Measurements from ENCODE around the gene WASF1.
"Not testable (repeated sequence)": the region's sequence is repeated elsewhere in the genome, so short reads cannot be mapped to it uniquely, and the experiment has no call there.

The WASF1 gene

GRCh38 chr6:110170081-110170480 lies 9.4 kb downstream of the WASF1 start:
- DNase-seq: no peak

GRCh38 chr6:110158479-110158878 lies 21.0 kb downstream of the WASF1 start:
- DNase-seq: peak; percentile 30

- DNase-seq: no peak
These were observed 31.6 kb downstream of the WASF1 start for GRCh38 chr6:110147870-110148269.

- peak; percentile 7 for DNase-seq
These were observed 38.8 kb downstream of the WASF1 start for GRCh38 chr6:110140650-110141049.

GRCh38 chr6:110139052-110139451 lies 40.4 kb downstream of the WASF1 start:
- no peak for DNase-seq

GRCh38 chr6:110137924-110138887 lies 41.3 kb downstream of the WASF1 start:
- no peak for DNase-seq

- no peak for DNase-seq
These were observed 49.1 kb downstream of the WASF1 start for GRCh38 chr6:110130362-110130761.

GRCh38 chr6:110128418-110128817 lies 51.1 kb downstream of the WASF1 start:
- DNase-seq: no peak

- no peak for DNase-seq
These were observed 54.1 kb downstream of the WASF1 start for GRCh38 chr6:110125361-110125760.

- not testable (repeated sequence) for DNase-seq
These were observed 57.8 kb downstream of the WASF1 start for GRCh38 chr6:110121655-110122054.

- no peak for DNase-seq
These were observed 63.2 kb downstream of the WASF1 start for GRCh38 chr6:110116258-110116657.

GRCh38 chr6:110114004-110114403 lies 65.5 kb downstream of the WASF1 start:
- peak; percentile 14 for DNase-seq

- DNase-seq: no peak
These were observed 74.2 kb downstream of the WASF1 start for GRCh38 chr6:110105296-110105695.

GRCh38 chr6:110103260-110103659 lies 76.2 kb downstream of the WASF1 start:
- DNase-seq: no peak

GRCh38 chr6:110102411-110102810 lies 77.1 kb downstream of the WASF1 start:
- no peak for DNase-seq

GRCh38 chr6:110101885-110102284 lies 77.6 kb downstream of the WASF1 start:
- DNase-seq: no peak

- DNase-seq: peak; percentile 11
These were observed 80.9 kb downstream of the WASF1 start for GRCh38 chr6:110098511-110099116.

- peak; percentile 23 for DNase-seq
These were observed 82.0 kb downstream of the WASF1 start for GRCh38 chr6:110097443-110097842.

- no peak for DNase-seq
These were observed 83.5 kb downstream of the WASF1 start for GRCh38 chr6:110095935-110096334.

GRCh38 chr6:110095101-110095500 lies 84.4 kb downstream of the WASF1 start:
- no peak for DNase-seq

- peak; percentile 16 for DNase-seq
These were observed 85.5 kb downstream of the WASF1 start for GRCh38 chr6:110093981-110094380.

GRCh38 chr6:110090876-110091275 lies 88.6 kb downstream of the WASF1 start:
- no peak for DNase-seq

- DNase-seq: no peak
These were observed 90.1 kb downstream of the WASF1 start for GRCh38 chr6:110089323-110089722.

GRCh38 chr6:110085285-110085684 lies 94.2 kb downstream of the WASF1 start:
- DNase-seq: no peak

Data from inflammatory macrophage treated with lipopolysaccharide for 4 hours (primary cell).